Neural progenitor cell (in vitro differentiated cells): ENCODE data around the gene SLX9.

Source experiments
- CTCF ChIP-seq: fragments of 200-600 bp; sonication (generic); IDR thresholded peaks from 2 replicates; pipeline ENCODE4 v1.5.1; 2017; ENCODE audit warnings: antibody characterized with exemption, mild to moderate bottlenecking
- EZH2 ChIP-seq: fragments of 200-600 bp; sonication (generic); IDR thresholded peaks from 2 replicates; pipeline ENCODE4 v1.6.1; 2017; ENCODE audit warnings: antibody characterized with exemption, mild to moderate bottlenecking, moderate library complexity
- EZH2phosphoT487 ChIP-seq: fragments of 200-600 bp; sonication (generic); IDR thresholded peaks from 2 replicates; pipeline ENCODE4 v1.6.1; 2017; ENCODE audit warnings: antibody characterized with exemption

DNA sequence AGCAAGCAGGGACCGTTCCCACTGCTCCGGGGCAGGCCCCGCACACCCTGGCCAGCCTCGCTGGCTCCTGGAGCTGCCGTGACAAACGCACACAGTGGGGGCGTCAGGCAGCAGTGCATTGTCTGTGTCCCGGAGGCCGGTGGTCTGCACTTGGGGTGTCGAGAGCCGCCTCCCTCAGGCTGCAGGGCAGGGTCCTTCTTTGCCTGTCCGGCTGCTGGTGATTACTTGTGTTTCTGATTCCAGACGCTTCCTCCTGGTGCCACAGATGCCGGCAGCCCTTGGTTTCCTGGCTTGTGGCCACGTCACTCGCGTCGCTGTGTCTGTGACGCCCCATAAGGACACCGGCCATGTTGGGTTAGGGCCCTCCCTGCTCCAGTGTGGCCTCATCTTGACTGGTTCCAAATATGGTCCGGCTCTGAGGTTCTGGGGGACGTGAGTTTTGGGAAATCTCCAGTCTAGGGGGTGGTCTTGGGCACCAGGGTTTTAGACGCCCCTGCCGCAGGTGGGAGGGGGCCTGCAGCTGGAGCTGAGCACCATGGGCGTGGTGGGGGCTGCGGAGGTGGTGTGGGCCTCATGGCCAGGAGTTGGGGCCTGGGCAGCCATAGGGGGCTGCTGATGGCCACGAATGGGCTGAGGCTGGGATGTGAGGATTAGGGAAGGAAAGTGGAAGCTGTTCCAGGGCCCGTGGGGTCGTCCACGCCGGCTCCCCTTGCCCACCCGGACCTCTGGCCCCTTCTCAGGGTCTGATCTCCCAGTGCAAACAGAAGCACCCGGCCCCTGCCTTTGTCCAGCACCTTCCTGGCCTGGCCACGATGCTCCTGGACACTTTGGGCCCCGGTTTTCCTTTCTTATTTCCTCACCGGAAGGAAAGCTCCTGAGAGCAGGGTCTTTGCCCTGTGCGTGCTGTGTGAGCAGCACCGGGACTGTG, 41.0 kb downstream of the SLX9 start:
- TF ChIP-seq EZH2 (no peak), CTCF (no peak), EZH2phosphoT487 (no peak)
